ENCODE data around the gene PTPN9.
"Not testable (repeated sequence)": the region's sequence is repeated elsewhere in the genome, so short reads cannot be mapped to it uniquely, and the experiment has no call there.

Gene PTPN9

DNA sequence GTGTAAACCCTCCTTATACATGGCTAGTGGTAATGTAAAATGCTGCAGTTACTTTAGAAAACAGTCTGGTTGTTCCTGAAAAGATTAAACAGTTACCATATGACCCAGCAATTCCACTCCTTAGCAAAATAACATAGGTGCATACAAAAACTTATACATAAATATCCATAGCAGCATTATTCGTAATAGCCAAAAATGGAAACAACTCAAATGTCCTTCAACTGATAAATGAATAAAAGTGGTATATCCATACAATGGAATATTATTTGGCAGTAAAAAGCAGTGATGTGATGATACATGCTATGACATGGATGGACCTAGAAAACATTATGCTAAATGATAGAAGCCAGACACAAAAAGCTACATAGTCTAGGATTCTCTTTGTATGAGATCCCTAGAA is 96.0 kb downstream of the PTPN9 start:
- TF ChIP-seq CTCF (IDR thresholded peaks at IDR 0.05) = no peak
- H3K4me1 ChIP-seq (ENCODE audit: control insufficient read depth in 1 of 2, insufficient read depth in 1 of 2, low read depth in 1 of 2, low read length in 1 of 2) = no peaks in the 10 kb centered on the region
- no peak overlapping the region for H3K27ac ChIP-seq
- H3K27me3 ChIP-seq = no peaks in the 10 kb centered on the region
- H3K9me3 ChIP-seq = no peaks in the 10 kb centered on the region
- no peak overlapping the region for H3K4me3 ChIP-seq (ENCODE audit: low read depth in 1 of 2, low read length in 1 of 2)
- peaks cover 23% of the 10 kb centered on the region for H3K36me3 ChIP-seq

DNA sequence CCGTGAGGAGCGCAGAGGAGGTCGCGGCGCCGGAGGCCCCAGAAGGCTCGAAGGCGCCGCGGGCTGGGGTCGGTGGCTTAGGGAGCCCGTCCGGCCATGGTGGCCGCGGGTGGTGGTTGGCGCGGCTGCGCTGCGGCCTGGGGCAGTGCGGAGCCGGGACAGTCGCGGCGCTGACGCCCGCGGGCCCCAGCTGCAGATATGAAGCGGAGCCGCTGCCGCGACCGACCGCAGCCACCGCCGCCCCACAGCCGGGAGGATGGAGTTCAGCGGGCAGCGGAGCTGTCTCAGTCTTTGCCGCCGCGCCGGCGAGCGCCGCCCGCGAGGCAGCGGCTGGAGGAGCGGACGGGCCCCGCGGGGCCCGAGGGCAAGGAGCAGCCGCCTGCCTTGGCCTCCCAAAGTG is 98.7 kb downstream of the PTPN9 start:
- not testable (repeated sequence) for H3K27ac ChIP-seq; H3K27me3 ChIP-seq; H3K4me1 ChIP-seq (ENCODE audit: control insufficient read depth in 1 of 2, insufficient read depth in 1 of 2, low read depth in 1 of 2, low read length in 1 of 2); H3K9me3 ChIP-seq; H3K4me3 ChIP-seq (ENCODE audit: low read depth in 1 of 2, low read length in 1 of 2)
- H3K36me3 ChIP-seq = peaks cover 37% of the 10 kb centered on the region

DNA sequence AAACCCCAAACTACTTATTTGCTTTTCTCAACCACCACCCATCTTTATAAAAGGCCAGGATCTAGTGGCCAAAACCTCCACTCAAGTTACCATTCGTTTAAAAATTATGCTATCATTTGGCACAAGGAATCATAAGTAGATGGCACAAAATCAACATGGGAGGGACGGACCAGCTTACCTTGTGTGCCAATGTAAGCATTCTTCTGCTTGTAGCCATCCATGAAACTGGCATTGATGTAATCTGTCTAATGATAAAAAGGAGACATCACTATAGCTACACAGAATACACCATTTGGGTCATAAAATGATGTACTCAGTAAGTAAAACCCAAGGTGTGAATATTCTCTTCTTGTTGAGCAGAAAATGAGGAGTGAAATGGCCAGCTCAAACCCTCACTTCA is 99.4 kb downstream of the PTPN9 start:
- Histone ChIP-seq H3K36me3 (peaks cover 45% of the 10 kb centered on the region), H3K27ac (no peak overlapping the region), H3K4me1 (ENCODE audit: control insufficient read depth in 1 of 2, insufficient read depth in 1 of 2, low read depth in 1 of 2, low read length in 1 of 2) (no peaks in the 10 kb centered on the region), H3K4me3 (ENCODE audit: low read depth in 1 of 2, low read length in 1 of 2) (no peak overlapping the region), H3K9me3 (no peaks in the 10 kb centered on the region), H3K27me3 (no peaks in the 10 kb centered on the region)
- no peak for TF ChIP-seq CTCF (IDR thresholded peaks at IDR 0.05)

DNA sequence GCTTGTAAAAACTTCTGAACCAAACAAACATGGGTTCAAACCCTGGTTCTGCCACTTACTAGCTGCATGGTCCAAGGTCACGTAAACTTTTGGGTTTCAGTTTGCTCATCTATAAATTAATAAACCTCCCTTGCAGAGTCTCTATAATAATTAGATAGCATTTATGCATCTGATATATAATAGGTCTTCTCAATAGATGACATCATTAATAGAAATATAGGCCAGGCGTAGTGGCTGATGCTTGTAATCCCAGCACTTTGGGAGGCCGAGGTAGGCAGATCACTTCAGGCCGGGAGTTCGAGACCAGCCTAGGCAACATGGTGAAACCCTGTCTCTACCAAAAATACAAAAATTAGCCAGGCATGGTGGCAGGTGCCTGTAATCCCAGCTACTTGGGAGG is 102.0 kb downstream of the PTPN9 start:
- H3K27me3 ChIP-seq; H3K4me3 ChIP-seq (ENCODE audit: low read depth in 1 of 2, low read length in 1 of 2); H3K4me1 ChIP-seq (ENCODE audit: control insufficient read depth in 1 of 2, insufficient read depth in 1 of 2, low read depth in 1 of 2, low read length in 1 of 2); H3K27ac ChIP-seq; H3K9me3 ChIP-seq: not testable (repeated sequence)
- peaks cover 61% of the 10 kb centered on the region for H3K36me3 ChIP-seq

- Histone ChIP-seq H3K4me3 (ENCODE audit: low read depth in 1 of 2, low read length in 1 of 2) (no peak overlapping the region), H3K36me3 (peaks cover 70% of the 10 kb centered on the region), H3K9me3 (no peaks in the 10 kb centered on the region), H3K4me1 (ENCODE audit: control insufficient read depth in 1 of 2, insufficient read depth in 1 of 2, low read depth in 1 of 2, low read length in 1 of 2) (peaks cover 8 to 10% of the 10 kb centered on the region in 2 experiments), H3K27me3 (no peaks in the 10 kb centered on the region), H3K27ac (peak overlapping the region; percentile 69)
- TF ChIP-seq CTCF (IDR thresholded peaks at IDR 0.05) = no peak
Observed at GRCh38 chr15:75468913-75469598, 110.1 kb downstream of the PTPN9 start.

DNA sequence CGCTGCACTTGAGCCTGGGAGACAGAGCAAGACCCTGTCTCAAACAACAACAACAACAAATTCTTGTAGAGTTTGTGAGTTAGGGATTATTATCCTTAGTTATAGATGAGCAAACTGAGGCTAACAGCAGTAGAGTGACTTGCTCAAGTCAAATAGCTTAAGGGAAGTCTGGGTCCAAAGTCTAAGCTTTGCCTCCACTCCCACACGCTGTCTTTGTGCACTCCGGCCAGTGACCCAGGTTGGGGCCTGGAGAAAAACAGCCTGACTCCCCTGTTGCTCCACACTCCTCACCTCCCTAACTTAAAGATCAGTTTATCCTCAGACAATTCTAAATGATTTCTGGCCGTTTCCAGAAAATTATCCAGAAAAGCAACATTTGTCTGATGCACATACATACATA is 118.5 kb downstream of the PTPN9 start:
- H3K27ac ChIP-seq = no peak overlapping the region
- H3K4me3 ChIP-seq (ENCODE audit: low read depth in 1 of 2, low read length in 1 of 2) = no peak overlapping the region
- H3K4me1 ChIP-seq (ENCODE audit: control insufficient read depth in 1 of 2, insufficient read depth in 1 of 2, low read depth in 1 of 2, low read length in 1 of 2) = peaks cover 12 to 13% of the 10 kb centered on the region in 2 experiments
- no peaks in the 10 kb centered on the region for H3K9me3 ChIP-seq
- H3K36me3 ChIP-seq = no peaks in the 10 kb centered on the region
- TF ChIP-seq CTCF (IDR thresholded peaks at IDR 0.05) = no peak
- H3K27me3 ChIP-seq = no peaks in the 10 kb centered on the region
